A673 (cell line): ENCODE measurements around the gene CTAGE8. TPM values are rescaled to one million over a fixed set of nuclear protein-coding genes. Genes with fewer than 3 reads are reported as not detected.
"Not testable (repeated sequence)": the region's sequence is repeated elsewhere in the genome, so short reads cannot be mapped to it uniquely, and the experiment has no call there.

Experiments
- Bru-seq: library from RNA; stranded (reverse); fragments of 400-500 nt; gene quantifications from one replicate; lab custom pipeline; 2021; lab: Mats Ljungman, UMichigan
- BruChase-seq, 2 experiments: library from RNA; stranded (reverse); fragments of 400-500 nt; gene quantifications; one replicate each; lab custom pipeline; 2021; lab: Mats Ljungman, UMichigan
- BruUV-seq: library from RNA; stranded (reverse); fragments of 400-500 nt; replicated peaks from 2 replicates; lab custom pipeline; 2021; lab: Mats Ljungman, UMichigan
- CTCF ChIA-PET: fragments of 300-600 bp; sonication (Branson Sonifier 250); formaldehyde crosslinking; loops from one replicate; lab custom pipeline; 2022; ENCODE audit warnings: antibody characterized with exemption; lab: Charles Lee
- POLR2A ChIA-PET: fragments of 300-600 bp; sonication (Branson Sonifier 250); formaldehyde crosslinking; loops from one replicate; lab custom pipeline; 2022; ENCODE audit warnings: antibody characterized with exemption; ENCODE audit not compliant: low non-redundant PET; lab: Charles Lee
- DNase-seq: peaks from one replicate; pipeline ENCODE4 v3.0.0-alpha.2; 2015; ENCODE audit warnings: low spot score
- H3K27ac ChIP-seq: fragments of 200-600 bp; sonication (generic); 2 replicates; pipeline ENCODE4 v1.5.1; 2016; ENCODE audit warnings: mixed run types, low read depth, mild to moderate bottlenecking, mixed read lengths, antibody characterized with exemption, low read length; ENCODE audit not compliant: poor library complexity, severe bottlenecking
- H3K27me3 ChIP-seq: fragments of 200-600 bp; sonication (generic); replicated peaks from 2 replicates; pipeline ENCODE4 v1.6.1; 2017; ENCODE audit warnings: mixed run types, low read depth, mild to moderate bottlenecking, mixed read lengths, antibody characterized with exemption, low read length; ENCODE audit not compliant: insufficient read depth, poor library complexity
- H3K36me3 ChIP-seq: fragments of 200-600 bp; sonication (generic); 2 replicates; pipeline ENCODE4 v1.6.1; 2016; ENCODE audit warnings: mixed run types, mild to moderate bottlenecking, mixed read lengths, antibody characterized with exemption, low read length; ENCODE audit not compliant: insufficient read depth, poor library complexity, severe bottlenecking
- H3K4me1 ChIP-seq: fragments of 200-600 bp; sonication (generic); 2 replicates; pipeline ENCODE4 v1.6.1; 2017; ENCODE audit warnings: mixed run types, mild to moderate bottlenecking, mixed read lengths, antibody characterized with exemption, low read length; ENCODE audit not compliant: insufficient read depth, poor library complexity, severe bottlenecking
- H3K4me3 ChIP-seq: fragments of 200-600 bp; sonication (generic); 2 replicates; pipeline ENCODE4 v1.5.1; 2016; ENCODE audit warnings: low read depth, mixed run types, mild to moderate bottlenecking, mixed read lengths, low read length; ENCODE audit not compliant: poor library complexity, severe bottlenecking
- H3K9me3 ChIP-seq: fragments of 200-600 bp; sonication (generic); 2 replicates; pipeline ENCODE4 v1.6.1; 2016; ENCODE audit warnings: mixed run types, low read depth, mild to moderate bottlenecking, mixed read lengths, antibody characterized with exemption, low read length; ENCODE audit not compliant: poor library complexity, severe bottlenecking
- intact Hi-C: fragments of 100-400 bp; cut with micrococcal nuclease; formaldehyde crosslinking; loops from one replicate; pipeline ENCODE4 v1.10.0; 2022; ENCODE audit not compliant: unreplicated experiment
- long read RNA-seq: library from polyadenylated mRNA; stranded (forward); transcript quantifications from one replicate; pipeline ENCODE4 v2.0.0, GENCODE V29; 2022
- total RNA-seq: library from RNA; stranded (reverse); gene quantifications from 2 replicates; pipeline ENCODE4 v1.2.3, GENCODE V29; 2021

The CTAGE8 gene
- total RNA-seq (2.1 and 2.8 TPM in 2 replicates), Bru-seq, nascent RNA (percentile 33 among the genes with signal in this experiment), BruChase-seq, experiment 1, labeled RNA remaining after a 2-hour chase (percentile 43 among the genes with signal in this experiment), BruChase-seq, experiment 2, labeled RNA remaining after a 6-hour chase (percentile 42 among the genes with signal in this experiment)
- long read RNA-seq, result 0 reads

DNA sequence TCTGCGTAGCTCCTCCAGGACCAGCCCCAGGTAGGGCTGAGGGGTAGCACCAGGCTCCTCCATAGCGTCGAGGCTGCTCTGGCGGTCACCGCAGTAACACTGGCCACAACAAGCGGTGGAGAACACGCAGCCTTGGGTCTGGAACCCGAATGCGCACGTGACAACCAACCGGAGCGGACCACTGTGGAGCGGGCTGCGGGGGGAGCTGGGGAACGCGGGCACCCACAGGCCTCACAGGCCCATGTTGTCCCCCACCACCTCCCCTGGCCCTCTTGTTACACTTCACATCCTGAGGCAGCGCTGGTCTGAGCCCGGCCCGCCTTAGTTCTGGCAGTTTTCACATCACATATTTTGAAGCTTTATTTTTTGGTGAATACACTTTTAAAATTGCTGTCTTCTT is at the start of gene CTAGE8:
TSS of gene CTAGE8 (minus strand) at position 101 of the 400 bp plus-strand sequence. CDS start at position 63, 38 bp downstream.
- H3K27me3 ChIP-seq, H3K4me1 ChIP-seq, H3K36me3 ChIP-seq, BruUV-seq, intact Hi-C loops, CTCF ChIA-PET, H3K9me3 ChIP-seq, H3K4me3 ChIP-seq, H3K27ac ChIP-seq, POLR2A ChIA-PET, DNase-seq: not testable (repeated sequence)

DNA sequence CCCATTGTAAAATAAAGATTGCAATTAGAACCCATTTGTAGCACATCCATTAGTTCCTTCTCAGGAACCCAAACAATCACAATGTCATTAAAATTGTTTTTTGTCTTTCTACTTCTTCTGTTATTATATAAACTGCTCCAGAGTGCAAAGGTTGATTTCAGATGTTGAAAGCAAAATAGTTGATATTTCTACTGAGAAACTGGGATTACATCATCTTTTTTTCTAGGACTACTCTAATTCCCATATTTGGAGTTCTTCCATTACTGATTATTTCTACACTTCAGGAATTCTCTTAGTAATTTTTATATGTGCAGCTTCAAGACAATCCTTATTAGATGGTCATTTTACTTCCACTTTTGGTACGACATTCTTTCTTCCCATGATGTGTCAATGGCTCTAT is 48.4 kb upstream of the CTAGE8 start:
- DNase-seq, H3K4me1 ChIP-seq, CTCF ChIA-PET, H3K9me3 ChIP-seq, POLR2A ChIA-PET, H3K27me3 ChIP-seq, H3K27ac ChIP-seq, intact Hi-C loops, BruUV-seq, H3K36me3 ChIP-seq, H3K4me3 ChIP-seq: not testable (repeated sequence)

GRCh38 chr7:144311872-144312469 is 42.9 kb upstream of the CTAGE8 start, which contains the start of gene OR2A1:
OR2A1 (plus strand) TSS chr7:144312419; CDS start chr7:144318125, 5,706 bp downstream.
- H3K4me1 ChIP-seq, BruUV-seq, CTCF ChIA-PET, DNase-seq, H3K9me3 ChIP-seq, H3K27me3 ChIP-seq, H3K36me3 ChIP-seq, POLR2A ChIA-PET, intact Hi-C loops, H3K4me3 ChIP-seq, H3K27ac ChIP-seq: not testable (repeated sequence)

GRCh38 chr7:144311218-144311617 is 42.1 kb upstream of the CTAGE8 start:
- DNase-seq, H3K27me3 ChIP-seq, intact Hi-C loops, BruUV-seq, H3K27ac ChIP-seq, CTCF ChIA-PET, H3K36me3 ChIP-seq, H3K9me3 ChIP-seq, H3K4me1 ChIP-seq, POLR2A ChIA-PET, H3K4me3 ChIP-seq: not testable (repeated sequence)

DNA sequence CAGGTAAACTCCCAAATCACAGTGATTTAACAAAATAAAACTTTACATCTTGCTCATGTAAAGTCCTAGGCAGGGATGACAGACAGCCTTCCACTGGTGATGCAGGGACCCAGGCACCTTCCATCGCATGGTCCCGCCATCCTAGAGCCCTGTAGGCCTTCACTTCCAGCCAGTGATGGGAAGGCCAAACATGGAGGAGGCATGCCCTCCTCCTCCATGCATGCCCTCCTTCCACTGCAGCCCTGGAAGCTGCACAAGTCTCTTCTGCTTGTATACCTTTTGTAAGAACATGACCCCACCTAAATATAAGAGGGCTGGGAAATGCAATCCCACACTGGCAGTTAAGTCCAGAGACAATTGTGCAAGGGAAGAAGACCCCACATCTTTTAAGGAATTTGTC is 40.6 kb upstream of the CTAGE8 start:
- BruUV-seq, result not testable (repeated sequence)

DNA sequence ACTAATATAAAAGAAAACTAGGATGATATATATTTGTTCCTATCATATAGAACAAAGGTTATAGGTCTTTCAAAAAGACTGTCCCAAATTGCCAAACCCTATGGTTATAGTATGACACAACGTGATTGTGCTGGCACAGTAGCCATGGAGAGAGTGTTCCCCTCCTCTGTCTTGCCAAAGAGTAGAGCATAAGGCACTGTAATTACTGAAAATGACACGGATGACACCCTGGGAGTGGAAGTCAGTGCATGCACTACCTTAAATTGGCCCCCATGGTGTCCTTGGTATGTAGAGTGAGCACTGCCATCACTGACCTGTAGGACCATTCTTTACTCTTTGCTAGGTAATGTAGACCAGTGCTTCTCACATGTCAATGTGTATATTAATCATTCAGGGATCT is 36.1 kb upstream of the CTAGE8 start:
- POLR2A ChIA-PET, H3K4me1 ChIP-seq, CTCF ChIA-PET, BruUV-seq, H3K9me3 ChIP-seq, intact Hi-C loops, H3K27me3 ChIP-seq, DNase-seq, H3K27ac ChIP-seq, H3K4me3 ChIP-seq, H3K36me3 ChIP-seq: not testable (repeated sequence)

More for the DNA sequence above, 40.6 kb upstream of the CTAGE8 start:
- H3K36me3 ChIP-seq, POLR2A ChIA-PET, H3K9me3 ChIP-seq, H3K27me3 ChIP-seq, H3K4me1 ChIP-seq, H3K4me3 ChIP-seq, DNase-seq, H3K27ac ChIP-seq, intact Hi-C loops, CTCF ChIA-PET: not testable (repeated sequence)

DNA sequence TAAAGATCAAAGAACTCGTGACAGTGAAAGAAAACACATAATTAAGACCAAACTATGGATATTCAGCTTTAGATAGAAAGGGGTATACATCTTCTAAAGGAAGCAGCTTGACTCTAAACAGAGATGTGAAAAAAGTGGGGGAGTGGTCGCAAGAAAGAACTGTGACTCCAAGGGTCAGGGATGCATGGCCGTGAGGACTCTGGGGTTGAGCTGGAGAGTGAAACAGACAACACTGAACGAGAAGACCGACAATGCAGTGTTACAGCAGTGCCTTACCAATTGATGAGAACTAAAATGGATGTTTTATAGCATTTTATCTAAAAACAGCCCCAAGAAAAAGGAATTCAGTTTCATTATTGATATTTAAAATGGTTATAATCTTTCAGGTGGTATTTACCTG is 34.5 kb upstream of the CTAGE8 start:
- DNase-seq, H3K36me3 ChIP-seq, H3K27ac ChIP-seq, H3K4me3 ChIP-seq, H3K9me3 ChIP-seq, CTCF ChIA-PET, POLR2A ChIA-PET, H3K27me3 ChIP-seq, intact Hi-C loops, H3K4me1 ChIP-seq, BruUV-seq: not testable (repeated sequence)
